IPS-11a (cell line): ENCODE results near the gene CNOT1.

ENCODE experiments used
- H3K4me3 ChIP-seq: one replicate; pipeline ENCODE4 v1.5.1; 2013; ENCODE audit warnings: low read depth, low read length, control low read depth

The CNOT1 gene

DNA sequence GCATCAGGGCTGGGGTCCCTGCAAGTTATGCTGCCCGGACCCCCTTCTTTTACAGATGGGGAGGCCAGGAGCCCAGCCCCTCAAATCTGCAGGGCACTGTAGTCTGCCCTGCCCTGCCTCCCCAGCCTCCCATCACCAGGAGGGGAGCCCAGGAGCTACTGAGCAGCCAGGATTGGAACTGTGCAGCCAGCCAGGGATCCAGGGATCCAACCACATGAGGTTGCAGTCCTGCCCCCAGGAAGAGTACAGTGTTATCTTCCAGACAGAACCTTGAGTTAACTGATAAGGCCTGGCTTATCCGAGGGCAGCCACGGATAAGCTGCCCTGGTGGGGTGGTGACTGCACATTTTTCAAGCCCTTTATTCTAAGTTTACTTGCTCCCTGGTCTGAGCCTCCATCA is 141.1 kb downstream of the CNOT1 start:
- no peak overlapping the region for H3K4me3 ChIP-seq

GRCh38 chr16:58487566-58488351 is 141.9 kb downstream of the CNOT1 start:
- H3K4me3 ChIP-seq = no peak overlapping the region

GRCh38 chr16:58485184-58485887 is 144.3 kb downstream of the CNOT1 start:
- no peak overlapping the region for H3K4me3 ChIP-seq

- H3K4me3 ChIP-seq = no peak overlapping the region
These were observed 147.7 kb downstream of the CNOT1 start for GRCh38 chr16:58481931-58482330.

GRCh38 chr16:58481226-58481869 is 148.3 kb downstream of the CNOT1 start:
- no peak overlapping the region for H3K4me3 ChIP-seq

GRCh38 chr16:58478427-58478826 is 151.2 kb downstream of the CNOT1 start:
- no peak overlapping the region for H3K4me3 ChIP-seq

DNA sequence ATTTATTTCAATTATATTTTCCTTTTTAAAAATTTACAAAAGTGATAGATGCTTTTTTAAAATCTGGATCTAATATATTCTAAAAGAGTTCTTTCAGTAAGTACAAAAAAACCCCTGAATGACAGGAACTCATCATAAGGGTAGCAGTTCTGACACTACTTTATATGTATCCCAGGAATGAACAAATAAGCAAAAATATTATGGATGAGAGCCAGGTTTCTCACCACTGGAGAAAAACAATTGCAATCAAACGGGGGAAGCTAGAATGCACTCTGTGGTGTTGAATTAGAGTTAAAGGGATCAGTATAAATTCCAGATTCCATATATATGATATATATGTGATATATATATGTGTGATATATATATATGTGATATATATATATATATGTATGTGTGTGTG is 152.8 kb downstream of the CNOT1 start:
- no peak overlapping the region for H3K4me3 ChIP-seq

DNA sequence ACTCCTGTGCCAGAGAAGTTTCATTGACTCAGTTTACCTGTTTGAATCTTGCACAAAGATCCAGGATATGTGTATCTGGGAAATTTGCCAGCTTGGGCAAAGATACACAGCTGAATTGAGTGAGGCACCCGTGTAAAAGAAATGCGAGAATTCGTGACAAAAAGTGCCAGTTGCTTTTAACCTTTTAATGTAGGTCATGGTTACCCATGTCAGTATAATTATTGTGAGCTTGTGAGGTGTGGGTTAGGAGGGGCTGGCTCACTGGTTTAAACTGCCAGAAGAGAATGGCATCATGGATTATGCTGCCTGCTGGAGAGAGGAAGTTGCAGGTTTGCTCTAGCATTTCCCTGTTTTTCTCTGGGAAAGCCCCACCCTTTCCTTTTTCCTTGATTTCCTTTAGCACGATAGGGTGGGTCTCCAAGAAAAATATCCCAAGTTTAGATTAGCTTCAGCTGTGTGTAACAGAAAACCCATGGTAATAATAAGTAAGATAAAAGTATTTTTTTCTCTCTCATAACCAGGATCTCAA is 154.5 kb downstream of the CNOT1 start:
- no peak overlapping the region for H3K4me3 ChIP-seq

GRCh38 chr16:58474296-58474695 is 155.3 kb downstream of the CNOT1 start:
- H3K4me3 ChIP-seq = no peak overlapping the region

DNA sequence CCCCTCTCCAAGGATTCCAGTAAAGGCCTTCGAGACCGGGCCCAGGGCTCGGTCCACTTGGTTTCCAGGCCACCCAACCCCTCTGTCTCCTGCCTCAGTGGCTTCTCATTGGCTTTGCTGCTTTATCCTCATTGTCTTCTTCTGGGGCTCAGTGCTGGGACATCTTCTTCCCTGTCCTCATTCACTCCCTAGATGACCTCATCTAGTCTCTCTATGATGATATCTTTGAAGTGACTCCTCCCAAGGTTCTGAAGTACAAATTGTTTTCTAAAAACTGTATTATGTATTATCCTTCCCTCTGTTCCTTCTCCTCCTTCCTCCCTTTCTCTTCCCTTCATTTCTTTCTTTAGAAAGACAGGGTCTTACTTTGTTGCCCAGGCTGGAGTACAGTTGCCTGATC is 156.8 kb downstream of the CNOT1 start:
- H3K4me3 ChIP-seq = no peak overlapping the region

DNA sequence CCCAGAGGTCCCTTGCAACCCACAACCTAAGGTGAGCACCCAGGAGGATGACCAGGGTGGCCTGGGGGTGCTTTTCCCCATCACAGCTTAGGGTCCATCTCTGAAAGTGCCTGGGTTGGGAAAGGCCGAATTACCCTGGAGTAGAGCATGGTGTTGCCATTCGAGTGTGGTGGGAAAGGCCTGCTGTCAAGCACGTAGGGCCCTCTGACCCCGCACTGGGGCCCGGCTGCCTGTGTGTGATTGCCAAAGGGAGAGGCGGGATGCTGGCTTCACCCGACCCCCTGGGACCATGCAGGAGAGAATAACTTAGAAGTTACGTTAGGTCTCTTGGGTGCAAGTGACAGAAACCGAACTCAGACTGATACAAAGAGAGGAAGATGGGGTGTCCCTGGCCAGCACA is 157.4 kb downstream of the CNOT1 start:
- H3K4me3 ChIP-seq = no peak overlapping the region

DNA sequence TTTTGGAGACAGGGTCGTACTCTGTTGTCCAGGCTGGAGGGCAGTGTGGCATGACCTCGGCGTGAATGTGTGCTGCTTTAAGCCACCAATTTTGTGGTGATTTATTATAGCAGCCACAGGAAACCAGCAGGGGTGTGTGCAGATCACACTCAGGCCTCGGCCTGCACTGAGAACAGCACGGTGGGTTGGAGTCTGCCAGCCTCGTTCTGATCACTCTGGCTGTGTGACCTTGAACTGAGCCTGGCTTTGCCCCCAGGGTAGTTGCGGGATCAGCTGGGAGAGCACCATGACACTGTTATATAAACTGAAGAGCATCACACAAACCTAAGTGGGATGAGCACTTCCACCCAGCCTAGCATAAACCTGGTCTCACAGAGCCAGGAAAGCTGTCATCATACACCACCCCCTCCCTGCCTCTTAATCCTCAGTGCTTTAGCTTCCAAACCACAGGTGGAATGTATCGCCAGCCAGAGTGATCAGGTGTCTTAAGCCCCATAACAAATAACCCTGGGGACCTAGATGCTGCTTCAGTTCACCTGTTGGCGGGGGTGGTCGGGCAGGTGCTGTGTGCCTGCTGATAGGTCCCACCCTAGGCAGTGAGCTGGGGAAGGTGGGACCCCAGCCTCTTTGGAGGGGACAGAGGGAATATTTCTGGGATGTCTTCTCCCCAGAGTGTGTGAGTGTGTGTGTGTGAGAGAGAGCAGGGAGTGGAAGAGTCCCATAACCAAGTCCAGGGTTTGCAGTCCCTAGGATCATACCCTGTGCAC is 158.2 kb downstream of the CNOT1 start:
- H3K4me3 ChIP-seq = no peak overlapping the region
